Caco-2 (cell line): ENCODE results near the gene COL19A1. TPM values are rescaled to one million over a fixed set of nuclear protein-coding genes. Genes with fewer than 3 reads are reported as not detected.

ENCODE experiments used
- BruUV-seq: library from RNA; stranded (reverse); fragments of 400-500 nt; replicated peaks from 2 replicates; lab custom pipeline; 2021; lab: Mats Ljungman, UMichigan
- CTCF ChIA-PET: fragments of 300-600 bp; sonication (Branson Sonifier 250); formaldehyde crosslinking; loops from one replicate; lab custom pipeline; 2022; ENCODE audit warnings: antibody characterized with exemption; lab: Charles Lee
- POLR2A ChIA-PET: fragments of 300-600 bp; sonication (Branson Sonifier 250); formaldehyde crosslinking; loops from one replicate; lab custom pipeline; 2022; ENCODE audit warnings: antibody characterized with exemption; lab: Charles Lee
- DNase-seq, 2 experiments: peaks; one replicate each; pipeline versions ENCODE4 v3.0.0 to v3.0.0-alpha.2; 2020 to 2022
- H3K27me3 ChIP-seq: replicated peaks from 2 replicates; pipeline ENCODE4 v1.6.0; 2011; ENCODE audit warnings: low read length; ENCODE audit not compliant: control insufficient read depth, insufficient read depth
- H3K36me3 ChIP-seq: 2 replicates; pipeline ENCODE4 v1.5.1; 2011; ENCODE audit warnings: low read length; ENCODE audit not compliant: control insufficient read depth, insufficient read depth
- H3K4me1 ChIP-seq: fragments of 250-450 bp; sonication (Bioruptor Pico); 2 replicates; pipeline ENCODE4 v1.5.1; 2020; ENCODE audit warnings: mild to moderate bottlenecking
- H3K4me3 ChIP-seq: 2 replicates; pipeline ENCODE4 v1.5.1; 2011; ENCODE audit warnings: low read depth, mild to moderate bottlenecking, control low read depth, low read length
- H3K9me3 ChIP-seq: fragments of 250-450 bp; sonication (Bioruptor Pico); 2 replicates; pipeline ENCODE4 v1.5.1; 2020; ENCODE audit warnings: mild to moderate bottlenecking, moderate library complexity
- H3K27ac Mint-ChIP-seq: one replicate; pipeline ENCODE4 v1.8.0; 2022; ENCODE audit warnings: mixed read lengths; ENCODE audit not compliant: unreplicated experiment
- H3K27me3 Mint-ChIP-seq: one replicate; pipeline ENCODE4 v1.8.0; 2022; ENCODE audit warnings: mixed read lengths; ENCODE audit not compliant: insufficient read depth, unreplicated experiment
- H3K36me3 Mint-ChIP-seq: one replicate; pipeline ENCODE4 v1.8.0; 2022; ENCODE audit warnings: mild to moderate bottlenecking, mixed read lengths; ENCODE audit not compliant: insufficient read depth, unreplicated experiment
- H3K4me1 Mint-ChIP-seq: one replicate; pipeline ENCODE4 v1.8.0; 2022; ENCODE audit warnings: low read depth, mixed read lengths; ENCODE audit not compliant: unreplicated experiment
- H3K4me3 Mint-ChIP-seq: one replicate; pipeline ENCODE4 v1.8.0; 2022; ENCODE audit warnings: mild to moderate bottlenecking, moderate library complexity, mixed read lengths; ENCODE audit not compliant: unreplicated experiment
- H3K9me3 Mint-ChIP-seq: one replicate; pipeline ENCODE4 v1.8.0; 2022; ENCODE audit warnings: mixed read lengths; ENCODE audit not compliant: unreplicated experiment
- intact Hi-C: fragments of 100-400 bp; cut with micrococcal nuclease; formaldehyde crosslinking; loops from one replicate; pipeline ENCODE4 v1.10.0; 2022; ENCODE audit not compliant: unreplicated experiment
- total RNA-seq: library from RNA; stranded (reverse); gene quantifications from 2 replicates; pipeline ENCODE4 v1.2.3, GENCODE V29; 2022
- TF ChIP-seq, protein P1 (sequence below), 2 experiments: fragments of 200-600 bp in 1 of 2; IDR thresholded peaks; 1 replicate in 1 of 2; 2 replicates in 1 of 2; pipeline versions ENCODE4 v1.5.1 to v1.8.0; 2011 to 2022; ENCODE audit warnings: antibody characterized with exemption in 1 of 2, control low read depth in 1 of 2, inconsistent platforms in 1 of 2, low read depth in 1 of 2, low read length in 1 of 2, mild to moderate bottlenecking in 1 of 2, moderate library complexity in 1 of 2; ENCODE audit not compliant: insufficient read depth in 1 of 2, severe bottlenecking in 1 of 2, unreplicated experiment in 1 of 2

The COL19A1 gene
- total RNA-seq, 1 experiment from 2014 or later, result not detected

DNA sequence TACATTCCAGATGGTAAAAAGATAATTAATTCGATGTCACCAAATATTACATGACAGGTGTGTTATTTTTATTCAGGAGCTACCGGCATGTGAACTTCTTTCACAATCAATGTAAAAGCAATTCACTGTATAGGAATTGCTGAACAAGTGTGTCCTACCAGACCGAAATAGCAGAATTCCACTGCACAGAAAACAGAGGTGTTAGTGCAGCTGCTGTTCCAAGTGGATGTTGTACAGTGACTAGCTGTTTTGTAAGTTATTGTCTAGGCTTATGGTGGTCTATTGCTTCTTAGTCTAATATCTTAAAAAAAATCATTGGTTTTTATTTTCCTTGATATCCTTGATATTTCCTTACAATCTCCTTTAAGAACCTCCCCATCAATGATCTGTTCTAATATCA, 107.4 kb downstream of the COL19A1 start:
- H3K27me3 ChIP-seq, result no peaks in the 10 kb centered on the region
- H3K4me1 ChIP-seq, result no peaks in the 10 kb centered on the region
- H3K4me3 ChIP-seq, result no peak overlapping the region
- H3K9me3 Mint-ChIP-seq, result no peaks in the 10 kb centered on the region
- TF ChIP-seq, protein P1, sequence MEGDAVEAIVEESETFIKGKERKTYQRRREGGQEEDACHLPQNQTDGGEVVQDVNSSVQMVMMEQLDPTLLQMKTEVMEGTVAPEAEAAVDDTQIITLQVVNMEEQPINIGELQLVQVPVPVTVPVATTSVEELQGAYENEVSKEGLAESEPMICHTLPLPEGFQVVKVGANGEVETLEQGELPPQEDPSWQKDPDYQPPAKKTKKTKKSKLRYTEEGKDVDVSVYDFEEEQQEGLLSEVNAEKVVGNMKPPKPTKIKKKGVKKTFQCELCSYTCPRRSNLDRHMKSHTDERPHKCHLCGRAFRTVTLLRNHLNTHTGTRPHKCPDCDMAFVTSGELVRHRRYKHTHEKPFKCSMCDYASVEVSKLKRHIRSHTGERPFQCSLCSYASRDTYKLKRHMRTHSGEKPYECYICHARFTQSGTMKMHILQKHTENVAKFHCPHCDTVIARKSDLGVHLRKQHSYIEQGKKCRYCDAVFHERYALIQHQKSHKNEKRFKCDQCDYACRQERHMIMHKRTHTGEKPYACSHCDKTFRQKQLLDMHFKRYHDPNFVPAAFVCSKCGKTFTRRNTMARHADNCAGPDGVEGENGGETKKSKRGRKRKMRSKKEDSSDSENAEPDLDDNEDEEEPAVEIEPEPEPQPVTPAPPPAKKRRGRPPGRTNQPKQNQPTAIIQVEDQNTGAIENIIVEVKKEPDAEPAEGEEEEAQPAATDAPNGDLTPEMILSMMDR (IDR thresholded peaks at IDR 0.05; ENCODE audit: insufficient read depth in 1 of 2, low read depth in 1 of 2, low read length in 1 of 2, severe bottlenecking in 1 of 2, unreplicated experiment in 1 of 2), result no peak
- H3K27ac Mint-ChIP-seq, result no peak overlapping the region
- no peaks in the 10 kb centered on the region for H3K9me3 ChIP-seq
- DNase-seq, result no peak
- ChIA-PET CTCF (no interaction called here), POLR2A (no interaction called here)
- H3K36me3 ChIP-seq, result no peaks in the 10 kb centered on the region
- H3K27me3 Mint-ChIP-seq, result peaks cover 6% of the 10 kb centered on the region
- no TSS peak for BruUV-seq
- no peaks in the 10 kb centered on the region for H3K4me1 Mint-ChIP-seq
- intact Hi-C loops, result no loop called here
- H3K36me3 Mint-ChIP-seq, result no peaks in the 10 kb centered on the region
- H3K4me3 Mint-ChIP-seq, result no peak overlapping the region

GRCh38 chr6:69974193-69974592, 107.8 kb downstream of the COL19A1 start:
- no peaks in the 10 kb centered on the region for H3K9me3 Mint-ChIP-seq
- Histone ChIP-seq H3K9me3 (no peaks in the 10 kb centered on the region), H3K27me3 (no peaks in the 10 kb centered on the region), H3K4me3 (no peak overlapping the region), H3K4me1 (no peaks in the 10 kb centered on the region), H3K36me3 (no peaks in the 10 kb centered on the region)
- intact Hi-C loops, result no loop called here
- peaks cover 6% of the 10 kb centered on the region for H3K27me3 Mint-ChIP-seq
- no peak overlapping the region for H3K4me3 Mint-ChIP-seq
- H3K36me3 Mint-ChIP-seq, result no peaks in the 10 kb centered on the region
- BruUV-seq, result no TSS peak
- POLR2A ChIA-PET, result no interaction called here
- no peak for DNase-seq
- H3K4me1 Mint-ChIP-seq, result no peaks in the 10 kb centered on the region
- CTCF ChIA-PET, result no interaction called here
- TF ChIP-seq, protein P1 (IDR thresholded peaks at IDR 0.05; ENCODE audit: insufficient read depth in 1 of 2, low read depth in 1 of 2, low read length in 1 of 2, severe bottlenecking in 1 of 2, unreplicated experiment in 1 of 2), result no peak
- no peak overlapping the region for H3K27ac Mint-ChIP-seq

GRCh38 chr6:69976591-69977090, 110.3 kb downstream of the COL19A1 start:
- Histone ChIP-seq H3K27me3 (no peaks in the 10 kb centered on the region), H3K9me3 (no peaks in the 10 kb centered on the region), H3K4me3 (no peak overlapping the region), H3K4me1 (no peaks in the 10 kb centered on the region), H3K36me3 (no peaks in the 10 kb centered on the region)
- Mint-ChIP-seq H3K36me3 (no peaks in the 10 kb centered on the region), H3K27me3 (peaks cover 8% of the 10 kb centered on the region), H3K9me3 (no peaks in the 10 kb centered on the region), H3K4me3 (no peak overlapping the region), H3K4me1 (no peaks in the 10 kb centered on the region), H3K27ac (no peak overlapping the region)
- no peak for DNase-seq
- POLR2A ChIA-PET, result no interaction called here
- CTCF ChIA-PET, result no interaction called here
- no TSS peak for BruUV-seq
- TF ChIP-seq, protein P1 (IDR thresholded peaks at IDR 0.05; ENCODE audit: insufficient read depth in 1 of 2, low read depth in 1 of 2, low read length in 1 of 2, severe bottlenecking in 1 of 2, unreplicated experiment in 1 of 2), result no peak
- intact Hi-C loops, result no loop called here
